Measurements from ENCODE around the gene LDAH.

The LDAH gene

GRCh38 chr2:20822535-20823490, at the start of gene LDAH:
Gene LDAH, minus strand, starts transcription at chr2:20823101. Its CDS starts 21,638 bp downstream, at chr2:20801463.
- peak; percentile 93 for ATAC-seq
- no peaks in the 10 kb centered on the region for H3K27me3 Mint-ChIP-seq

GRCh38 chr2:20868377-20868776, 45.5 kb upstream of the LDAH start:
- Mint-ChIP-seq H3K27ac (no peak overlapping the region), H3K27me3 (peaks cover 30% of the 10 kb centered on the region), H3K9me3 (peaks cover 7% of the 10 kb centered on the region), H3K4me3 (no peak overlapping the region), H3K36me3 (no peaks in the 10 kb centered on the region), H3K4me1 (peaks cover 6% of the 10 kb centered on the region)
- peak; percentile 92 for ATAC-seq

More at GRCh38 chr2:20822535-20823490, at the start of gene LDAH:
- Mint-ChIP-seq H3K36me3 (peaks cover 7% of the 10 kb centered on the region), H3K27ac (peak within 1 kb of the TSS; percentile 99), H3K4me1 (peaks cover 15% of the 10 kb centered on the region), H3K4me3 (peak within 1 kb of the TSS; percentile 93), H3K9me3 (no peaks in the 10 kb centered on the region)

GRCh38 chr2:20862850-20863249, 39.9 kb upstream of the LDAH start:
- no peaks in the 10 kb centered on the region for H3K4me1 Mint-ChIP-seq
- peaks cover 7% of the 10 kb centered on the region for H3K9me3 Mint-ChIP-seq
- H3K36me3 Mint-ChIP-seq, result no peaks in the 10 kb centered on the region
- H3K4me3 Mint-ChIP-seq, result no peak overlapping the region
- no peak for ATAC-seq
- no peak overlapping the region for H3K27ac Mint-ChIP-seq
- H3K27me3 Mint-ChIP-seq, result peaks cover 9% of the 10 kb centered on the region

- Mint-ChIP-seq H3K9me3 (no peaks in the 10 kb centered on the region), H3K27me3 (no peaks in the 10 kb centered on the region), H3K4me1 (no peaks in the 10 kb centered on the region), H3K27ac (no peak overlapping the region), H3K36me3 (no peaks in the 10 kb centered on the region), H3K4me3 (no peak overlapping the region)
- ATAC-seq, result no peak
These were observed 32.6 kb upstream of the LDAH start for GRCh38 chr2:20855456-20855855.

- no peak for ATAC-seq
- Mint-ChIP-seq H3K9me3 (no peaks in the 10 kb centered on the region), H3K36me3 (no peaks in the 10 kb centered on the region), H3K4me1 (no peaks in the 10 kb centered on the region), H3K27ac (no peak overlapping the region), H3K27me3 (no peaks in the 10 kb centered on the region), H3K4me3 (no peak overlapping the region)
These were observed 29.8 kb upstream of the LDAH start for GRCh38 chr2:20852670-20853069.

- ATAC-seq, result no peak
- Mint-ChIP-seq H3K27me3 (no peaks in the 10 kb centered on the region), H3K4me3 (no peak overlapping the region), H3K4me1 (no peaks in the 10 kb centered on the region), H3K27ac (no peak overlapping the region), H3K36me3 (no peaks in the 10 kb centered on the region), H3K9me3 (no peaks in the 10 kb centered on the region)
These were observed 29.2 kb upstream of the LDAH start for GRCh38 chr2:20852139-20852538.

GRCh38 chr2:20844246-20844645, 21.3 kb upstream of the LDAH start:
- H3K36me3 Mint-ChIP-seq, result no peaks in the 10 kb centered on the region
- no peak overlapping the region for H3K27ac Mint-ChIP-seq
- H3K4me3 Mint-ChIP-seq, result no peak overlapping the region
- H3K9me3 Mint-ChIP-seq, result peaks cover under 1% of the 10 kb centered on the region
- H3K27me3 Mint-ChIP-seq, result peaks cover 31% of the 10 kb centered on the region
- ATAC-seq, result no peak
- H3K4me1 Mint-ChIP-seq, result no peaks in the 10 kb centered on the region

- H3K4me1 Mint-ChIP-seq, result no peaks in the 10 kb centered on the region
- no peak overlapping the region for H3K4me3 Mint-ChIP-seq
- no peaks in the 10 kb centered on the region for H3K36me3 Mint-ChIP-seq
- H3K27ac Mint-ChIP-seq, result no peak overlapping the region
- H3K27me3 Mint-ChIP-seq, result peaks cover 51% of the 10 kb centered on the region
- ATAC-seq, result no peak
- peaks cover 2% of the 10 kb centered on the region for H3K9me3 Mint-ChIP-seq
These were observed 16.2 kb upstream of the LDAH start for GRCh38 chr2:20839052-20839451.

- no peaks in the 10 kb centered on the region for H3K36me3 Mint-ChIP-seq
- H3K9me3 Mint-ChIP-seq, result peaks cover 2% of the 10 kb centered on the region
- H3K4me3 Mint-ChIP-seq, result no peak overlapping the region
- H3K4me1 Mint-ChIP-seq, result no peaks in the 10 kb centered on the region
- no peak for ATAC-seq
- no peak overlapping the region for H3K27ac Mint-ChIP-seq
- H3K27me3 Mint-ChIP-seq, result peaks cover 51% of the 10 kb centered on the region
These were observed 15.1 kb upstream of the LDAH start for GRCh38 chr2:20838016-20838415.

GRCh38 chr2:20836521-20836920, 13.6 kb upstream of the LDAH start:
- H3K27me3 Mint-ChIP-seq, result peaks cover 41% of the 10 kb centered on the region
- H3K4me3 Mint-ChIP-seq, result no peak overlapping the region
- H3K4me1 Mint-ChIP-seq, result no peaks in the 10 kb centered on the region
- no peak for ATAC-seq
- H3K27ac Mint-ChIP-seq, result no peak overlapping the region
- peaks cover 2% of the 10 kb centered on the region for H3K9me3 Mint-ChIP-seq
- no peaks in the 10 kb centered on the region for H3K36me3 Mint-ChIP-seq

- Mint-ChIP-seq H3K9me3 (peaks cover 6% of the 10 kb centered on the region), H3K27ac (no peak overlapping the region), H3K4me3 (no peak overlapping the region), H3K36me3 (no peaks in the 10 kb centered on the region), H3K4me1 (no peaks in the 10 kb centered on the region), H3K27me3 (peaks cover 30% of the 10 kb centered on the region)
- no peak for ATAC-seq
These were observed 11.4 kb upstream of the LDAH start for GRCh38 chr2:20834331-20834730.

GRCh38 chr2:20832606-20833005, 9.7 kb upstream of the LDAH start:
- Mint-ChIP-seq H3K4me3 (no peak overlapping the region), H3K27ac (no peak overlapping the region), H3K27me3 (peaks cover 18% of the 10 kb centered on the region), H3K9me3 (peaks cover 4% of the 10 kb centered on the region), H3K4me1 (no peaks in the 10 kb centered on the region), H3K36me3 (no peaks in the 10 kb centered on the region)
- ATAC-seq, result no peak

GRCh38 chr2:20829861-20830260, 7.0 kb upstream of the LDAH start:
- Mint-ChIP-seq H3K4me3 (no peak overlapping the region), H3K27ac (no peak overlapping the region), H3K27me3 (peaks cover 6% of the 10 kb centered on the region), H3K4me1 (no peaks in the 10 kb centered on the region), H3K36me3 (no peaks in the 10 kb centered on the region), H3K9me3 (peaks cover 4% of the 10 kb centered on the region)
- ATAC-seq, result no peak

GRCh38 chr2:20823917-20824316, 1.0 kb upstream of the LDAH start:
- peaks cover 7% of the 10 kb centered on the region for H3K4me1 Mint-ChIP-seq
- H3K9me3 Mint-ChIP-seq, result no peaks in the 10 kb centered on the region
- H3K4me3 Mint-ChIP-seq, result no peak overlapping the region
- H3K36me3 Mint-ChIP-seq, result no peaks in the 10 kb centered on the region
- H3K27me3 Mint-ChIP-seq, result no peaks in the 10 kb centered on the region
- H3K27ac Mint-ChIP-seq, result no peak overlapping the region
- no peak for ATAC-seq

- ATAC-seq, result no peak
- Mint-ChIP-seq H3K36me3 (peaks cover 12% of the 10 kb centered on the region), H3K4me3 (no peak overlapping the region), H3K9me3 (no peaks in the 10 kb centered on the region), H3K27ac (no peak overlapping the region), H3K4me1 (peaks cover 30% of the 10 kb centered on the region), H3K27me3 (no peaks in the 10 kb centered on the region)
These were observed 4.1 kb downstream of the LDAH start for GRCh38 chr2:20818820-20819219.

- Mint-ChIP-seq H3K4me1 (peaks cover 30% of the 10 kb centered on the region), H3K27ac (no peak overlapping the region), H3K4me3 (no peak overlapping the region), H3K9me3 (no peaks in the 10 kb centered on the region), H3K36me3 (peaks cover 30% of the 10 kb centered on the region), H3K27me3 (no peaks in the 10 kb centered on the region)
- ATAC-seq, result no peak
These were observed 7.7 kb downstream of the LDAH start for GRCh38 chr2:20815216-20815615.

Measured in stimulated activated memory B cell treated with anti-CD40 and anti-IgM and Interleukin-4, amounts not matched to agents 10 μg/mL and 1 μg/mL and 100 μg/mL, for 72 hours (primary cell).